Endodermal cell (in vitro differentiated cells): Measurements from ENCODE around the gene BARHL2. TPM values are rescaled to one million over a fixed set of nuclear protein-coding genes. Genes with fewer than 3 reads are reported as not detected.
A peak's percentile ranks its signal among the peaks of the same experiment; 100 is the strongest.

Source experiments
- DNase-seq: peaks from one replicate; pipeline ENCODE4 v3.0.0-alpha.2; 2017
- H3K27ac ChIP-seq: 2 replicates; pipeline ENCODE4 v1.5.1; 2013; ENCODE audit warnings: mild to moderate bottlenecking, low read depth, low read length, moderate library complexity
- H3K27me3 ChIP-seq: 2 replicates; pipeline ENCODE4 v1.6.1; 2013; ENCODE audit warnings: mild to moderate bottlenecking, low read length, moderate library complexity; ENCODE audit not compliant: insufficient read depth, control insufficient read depth, poor library complexity, severe bottlenecking
- H3K36me3 ChIP-seq: 2 replicates; pipeline ENCODE4 v1.7.0; 2013; ENCODE audit warnings: mild to moderate bottlenecking, low read length, moderate library complexity; ENCODE audit not compliant: control insufficient read depth, insufficient read depth
- H3K4me1 ChIP-seq: one replicate; pipeline ENCODE4 v1.7.0; 2013; ENCODE audit warnings: low read length; ENCODE audit not compliant: control insufficient read depth, insufficient read depth
- H3K4me3 ChIP-seq: 2 replicates; pipeline ENCODE4 v1.5.1; 2013; ENCODE audit warnings: mild to moderate bottlenecking, low read length, moderate library complexity
- H3K9ac ChIP-seq: 2 replicates; pipeline ENCODE4 v1.6.1; 2013; ENCODE audit warnings: mild to moderate bottlenecking, low read length, moderate library complexity; ENCODE audit not compliant: poor library complexity, severe bottlenecking; ENCODE audit errors: extremely low read depth
- H3K9me3 ChIP-seq: 2 replicates; pipeline ENCODE4 v1.6.1; 2013; ENCODE audit warnings: mild to moderate bottlenecking, low read length, moderate library complexity; ENCODE audit not compliant: control insufficient read depth
- H3K27ac Mint-ChIP-seq: 2 replicates; pipeline ENCODE4 v1.8.0; 2020; ENCODE audit warnings: mixed read lengths
- H3K27me3 Mint-ChIP-seq: 2 replicates; pipeline ENCODE4 v1.8.0; 2021; ENCODE audit warnings: mild to moderate bottlenecking, mixed read lengths; ENCODE audit not compliant: insufficient read depth
- H3K36me3 Mint-ChIP-seq: 2 replicates; pipeline ENCODE4 v1.8.0; 2020; ENCODE audit warnings: low read depth, mixed read lengths
- H3K4me1 Mint-ChIP-seq: 2 replicates; pipeline ENCODE4 v1.8.0; 2020; ENCODE audit warnings: mixed read lengths
- H3K4me3 Mint-ChIP-seq: 2 replicates; pipeline ENCODE4 v1.8.0; 2020; ENCODE audit warnings: mild to moderate bottlenecking, moderate library complexity, mixed read lengths
- H3K9me3 Mint-ChIP-seq: 2 replicates; pipeline ENCODE4 v1.8.0; 2020; ENCODE audit warnings: mild to moderate bottlenecking, mixed read lengths
- WGBS, 2 experiments: methylation state at CpG; one replicate each; pipeline versions ENCODE4 v1.1.5 to v1.1.7; 2013; ENCODE audit warnings: missing lambda C conversion rate in 2 of 2, mixed read lengths in 1 of 2; ENCODE audit not compliant: insufficient coverage in 1 of 2, insufficient read length in 1 of 2; 5-methylcytosine and 5-hydroxymethylcytosine counted together
- total RNA-seq, 2 donors: library from RNA; stranded (reverse); fragmentation: NEBNext Ultra II Directional in 1 of 2; extraction: Animal tissue kit (Norgen Biotek cat#: 25700) in 1 of 2; gene quantifications; 2 replicates in 1 of 2; 3 replicates in 1 of 2; pipeline ENCODE4 v1.2.1, GENCODE V29; 2021
- TF ChIP-seq, protein P1 (sequence below): fragments of 200-600 bp; sonication (generic); conservative IDR thresholded peaks from 2 replicates; pipeline ENCODE4 v1.5.0; 2021; ENCODE audit warnings: antibody characterized with exemption, mild to moderate bottlenecking

BARHL2 gene
- total RNA-seq, 2 donors from 2014 or later, result not detected

DNA sequence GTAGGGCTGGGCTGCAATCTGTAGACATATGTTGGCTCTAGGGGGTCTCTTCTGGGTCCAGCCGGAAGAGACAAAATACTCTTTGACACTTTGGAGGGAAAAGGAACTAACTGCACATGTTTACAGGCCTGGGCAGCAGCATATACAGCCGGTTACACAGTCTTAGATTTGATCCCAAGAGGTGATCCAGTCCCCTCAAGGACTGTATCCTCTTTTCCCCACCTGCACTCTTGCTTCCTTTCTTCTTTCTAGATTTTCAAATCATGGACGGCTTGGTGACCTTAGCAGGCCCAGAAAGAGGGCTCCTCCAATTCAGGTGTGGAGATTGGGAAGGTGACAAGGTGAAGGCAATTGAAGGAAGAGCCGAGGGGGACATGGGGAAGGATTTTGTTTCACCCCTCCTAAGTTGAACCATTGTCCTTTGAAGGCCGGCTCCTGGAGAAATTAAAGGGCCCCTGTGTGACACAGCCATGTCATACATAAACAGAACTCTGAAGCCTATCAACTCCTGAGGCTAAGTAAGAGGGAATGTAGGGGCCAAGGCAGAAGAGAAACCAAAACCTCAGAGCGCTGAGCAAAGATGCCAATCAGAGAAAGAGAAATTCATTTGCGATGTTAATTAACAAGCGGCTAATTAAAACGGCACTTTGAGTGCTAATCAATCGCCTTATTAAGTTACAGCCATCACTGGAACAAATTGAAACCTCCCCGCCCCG lies 5.9 kb upstream of the BARHL2 start:
- no peak overlapping the region for H3K9ac ChIP-seq
- Mint-ChIP-seq H3K4me1 (peaks cover 43% of the 10 kb centered on the region), H3K27ac (no peak overlapping the region), H3K4me3 (peak overlapping the region; percentile 54), H3K27me3 (peaks cover 100% of the 10 kb centered on the region), H3K36me3 (no peaks in the 10 kb centered on the region), H3K9me3 (no peaks in the 10 kb centered on the region)
- H3K36me3 ChIP-seq, result no peaks in the 10 kb centered on the region
- H3K4me1 ChIP-seq, result peaks cover 5% of the 10 kb centered on the region
- TF ChIP-seq, protein P1, sequence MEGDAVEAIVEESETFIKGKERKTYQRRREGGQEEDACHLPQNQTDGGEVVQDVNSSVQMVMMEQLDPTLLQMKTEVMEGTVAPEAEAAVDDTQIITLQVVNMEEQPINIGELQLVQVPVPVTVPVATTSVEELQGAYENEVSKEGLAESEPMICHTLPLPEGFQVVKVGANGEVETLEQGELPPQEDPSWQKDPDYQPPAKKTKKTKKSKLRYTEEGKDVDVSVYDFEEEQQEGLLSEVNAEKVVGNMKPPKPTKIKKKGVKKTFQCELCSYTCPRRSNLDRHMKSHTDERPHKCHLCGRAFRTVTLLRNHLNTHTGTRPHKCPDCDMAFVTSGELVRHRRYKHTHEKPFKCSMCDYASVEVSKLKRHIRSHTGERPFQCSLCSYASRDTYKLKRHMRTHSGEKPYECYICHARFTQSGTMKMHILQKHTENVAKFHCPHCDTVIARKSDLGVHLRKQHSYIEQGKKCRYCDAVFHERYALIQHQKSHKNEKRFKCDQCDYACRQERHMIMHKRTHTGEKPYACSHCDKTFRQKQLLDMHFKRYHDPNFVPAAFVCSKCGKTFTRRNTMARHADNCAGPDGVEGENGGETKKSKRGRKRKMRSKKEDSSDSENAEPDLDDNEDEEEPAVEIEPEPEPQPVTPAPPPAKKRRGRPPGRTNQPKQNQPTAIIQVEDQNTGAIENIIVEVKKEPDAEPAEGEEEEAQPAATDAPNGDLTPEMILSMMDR, result no peak
- WGBS, 2 experiments, result 32 to 34% methylated on average over 5 to 12 of the region's 12 CpGs
- H3K27ac ChIP-seq, result no peak overlapping the region
- H3K9me3 ChIP-seq, result no peaks in the 10 kb centered on the region
- DNase-seq, result no peak
- H3K27me3 ChIP-seq, result peaks cover 100% of the 10 kb centered on the region
- no peak overlapping the region for H3K4me3 ChIP-seq

DNA sequence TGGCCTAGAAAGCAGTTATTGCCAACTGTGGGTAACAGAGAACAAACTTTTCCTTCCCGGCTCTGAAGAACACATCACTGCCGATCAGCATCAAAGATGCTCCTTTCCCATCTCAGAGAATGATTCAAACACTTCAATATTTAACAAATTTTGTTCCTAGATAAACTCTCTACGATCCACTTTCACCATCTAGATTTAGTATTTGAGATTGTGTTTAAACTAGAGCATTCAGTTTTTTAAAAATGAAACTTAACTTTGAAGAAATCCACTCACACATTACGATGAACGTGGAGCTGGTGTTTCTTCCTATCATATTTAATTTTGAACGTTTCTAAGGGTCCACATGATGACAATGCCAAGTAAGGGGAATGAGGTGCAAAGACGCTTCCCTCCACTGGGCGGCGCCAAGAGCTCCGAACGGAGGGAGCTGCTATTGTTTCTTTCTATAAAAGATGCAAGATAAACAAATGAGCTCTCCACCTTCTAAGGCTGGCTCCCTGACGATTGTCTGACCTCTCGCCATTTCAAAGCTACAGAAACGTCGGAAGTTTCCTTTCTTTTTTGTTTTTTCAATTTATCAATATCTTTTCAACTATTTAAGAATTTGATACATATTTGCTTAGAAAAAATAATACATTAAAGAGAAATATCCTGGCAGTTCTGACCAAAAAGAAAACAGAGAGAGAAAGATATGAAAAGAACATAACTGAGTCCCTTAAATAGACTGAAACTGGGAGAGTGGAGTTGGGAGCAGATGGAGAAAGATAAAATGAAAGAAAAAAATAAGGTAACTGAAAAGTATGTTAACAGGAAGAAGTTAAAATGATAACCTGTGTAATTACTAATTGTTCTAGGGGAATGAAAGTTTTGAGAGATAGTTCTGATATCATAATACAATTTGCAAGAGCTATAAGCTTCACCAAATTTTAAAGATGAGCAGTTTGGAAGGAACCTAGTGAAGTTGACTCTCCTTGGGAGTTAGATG lies 4.4 kb upstream of the BARHL2 start:
- Mint-ChIP-seq H3K27ac (no peak overlapping the region), H3K36me3 (no peaks in the 10 kb centered on the region), H3K4me3 (no peak overlapping the region), H3K9me3 (peaks cover 2% of the 10 kb centered on the region), H3K27me3 (peaks cover 98% of the 10 kb centered on the region), H3K4me1 (peaks cover 46% of the 10 kb centered on the region)
- Histone ChIP-seq H3K27me3 (peaks cover 99% of the 10 kb centered on the region), H3K4me1 (peaks cover 5% of the 10 kb centered on the region), H3K9me3 (no peaks in the 10 kb centered on the region), H3K9ac (no peak overlapping the region), H3K27ac (no peak overlapping the region), H3K4me3 (no peak overlapping the region), H3K36me3 (no peaks in the 10 kb centered on the region)
- WGBS, 2 experiments, result 0 to 7% methylated on average over 5 to 15 of the region's 15 CpGs
- TF ChIP-seq, protein P1, result peak; percentile 94
- DNase-seq, result peak; percentile 91

DNA sequence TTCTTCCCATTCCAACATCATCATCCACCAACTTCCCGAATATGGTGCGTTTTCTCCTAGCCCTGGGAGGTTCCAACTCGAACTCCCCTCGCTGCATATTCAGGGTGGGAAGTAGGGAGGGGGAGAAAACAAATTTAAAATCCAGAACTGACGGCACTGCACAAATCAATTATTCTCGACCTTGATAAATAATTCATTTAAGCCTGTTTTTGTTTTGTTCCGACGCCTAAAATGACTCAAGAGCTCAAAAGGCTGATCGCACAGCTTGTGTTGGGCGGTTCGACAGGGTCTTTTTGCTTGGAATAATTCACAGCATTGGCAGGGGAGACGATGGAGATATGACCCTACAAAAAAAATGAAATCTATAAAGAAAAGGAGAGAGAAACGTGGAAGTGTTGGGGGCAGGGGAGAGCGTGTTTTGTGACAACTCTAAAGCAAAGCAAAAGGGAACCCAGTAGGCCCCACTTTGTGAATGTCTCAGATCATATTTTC lies 3.1 kb upstream of the BARHL2 start:
- H3K4me1 ChIP-seq, result peaks cover 5% of the 10 kb centered on the region
- peaks cover 98% of the 10 kb centered on the region for H3K27me3 Mint-ChIP-seq
- H3K27ac Mint-ChIP-seq, result no peak overlapping the region

More for the DNA sequence above, 3.1 kb upstream of the BARHL2 start:
- H3K36me3 Mint-ChIP-seq, result no peaks in the 10 kb centered on the region
- H3K9me3 Mint-ChIP-seq, result peaks cover 2% of the 10 kb centered on the region
- H3K4me3 ChIP-seq, result peak overlapping the region; percentile 78
- H3K27ac ChIP-seq, result no peak overlapping the region
- no peak overlapping the region for H3K9ac ChIP-seq
- DNase-seq, result no peak
- WGBS, 2 experiments, result 6 to 13% methylated on average over 4 to 14 of the region's 14 CpGs
- peak overlapping the region; percentile 54 for H3K4me3 Mint-ChIP-seq
- H3K4me1 Mint-ChIP-seq, result peaks cover 35% of the 10 kb centered on the region
- H3K27me3 ChIP-seq, result peaks cover 99% of the 10 kb centered on the region
- no peaks in the 10 kb centered on the region for H3K9me3 ChIP-seq
- H3K36me3 ChIP-seq, result no peaks in the 10 kb centered on the region
- TF ChIP-seq, protein P1, result no peak
